HG03175 (cell line): Measurements from ENCODE around the gene HIPK1.

Source experiments
- ATAC-seq: cut with Tn5 transposase; IDR thresholded peaks from one replicate; pipeline ENCODE4 v1.9.1; 2021; ENCODE audit warnings: mild to moderate bottlenecking, moderate library complexity; ENCODE audit not compliant: unreplicated experiment

HIPK1 gene

GRCh38 chr1:113913312-113913668 lies 15.8 kb upstream of the HIPK1 start:
- ATAC-seq, result no peak

- no peak for ATAC-seq
These were observed 15.0 kb upstream of the HIPK1 start for GRCh38 chr1:113913887-113914664.

- no peak for ATAC-seq
These were observed 12.2 kb upstream of the HIPK1 start for GRCh38 chr1:113916974-113917373.

- no peak for ATAC-seq
These were observed 11.6 kb upstream of the HIPK1 start for GRCh38 chr1:113917400-113918082.

GRCh38 chr1:113918243-113918642 lies 10.9 kb upstream of the HIPK1 start:
- ATAC-seq, result no peak

- ATAC-seq, result no peak
These were observed 6.2 kb upstream of the HIPK1 start for GRCh38 chr1:113922957-113923356.

- ATAC-seq, result no peak
These were observed 4.7 kb upstream of the HIPK1 start for GRCh38 chr1:113924473-113924872.

- ATAC-seq, result peak; percentile 22
These were observed 765 bp upstream of the HIPK1 start for GRCh38 chr1:113928187-113928930.

GRCh38 chr1:113929750-113930498 lies 800 bp downstream of the HIPK1 start:
- peak; percentile 27 for ATAC-seq

- ATAC-seq, result peak; percentile 53
These were observed 1.5 kb downstream of the HIPK1 start for GRCh38 chr1:113930499-113931161.

GRCh38 chr1:113931451-113931851 lies 2.3 kb downstream of the HIPK1 start:
- ATAC-seq, result no peak

- no peak for ATAC-seq
These were observed 4.9 kb downstream of the HIPK1 start for GRCh38 chr1:113934006-113934405.

GRCh38 chr1:113934511-113935055 lies 5.5 kb downstream of the HIPK1 start:
- ATAC-seq, result no peak

GRCh38 chr1:113935176-113935575 lies 6.1 kb downstream of the HIPK1 start:
- ATAC-seq, result no peak

GRCh38 chr1:113935970-113936369 lies 6.8 kb downstream of the HIPK1 start:
- no peak for ATAC-seq

GRCh38 chr1:113937146-113937545 lies 8.0 kb downstream of the HIPK1 start:
- ATAC-seq, result no peak

- no peak for ATAC-seq
These were observed 9.1 kb downstream of the HIPK1 start for GRCh38 chr1:113938192-113938591.

GRCh38 chr1:113940365-113941244 lies 11.5 kb downstream of the HIPK1 start:
- ATAC-seq, result no peak

GRCh38 chr1:113941245-113941559 lies 12.1 kb downstream of the HIPK1 start:
- ATAC-seq, result no peak
